ENCODE data around the gene CNPY3.

Gene CNPY3

DNA sequence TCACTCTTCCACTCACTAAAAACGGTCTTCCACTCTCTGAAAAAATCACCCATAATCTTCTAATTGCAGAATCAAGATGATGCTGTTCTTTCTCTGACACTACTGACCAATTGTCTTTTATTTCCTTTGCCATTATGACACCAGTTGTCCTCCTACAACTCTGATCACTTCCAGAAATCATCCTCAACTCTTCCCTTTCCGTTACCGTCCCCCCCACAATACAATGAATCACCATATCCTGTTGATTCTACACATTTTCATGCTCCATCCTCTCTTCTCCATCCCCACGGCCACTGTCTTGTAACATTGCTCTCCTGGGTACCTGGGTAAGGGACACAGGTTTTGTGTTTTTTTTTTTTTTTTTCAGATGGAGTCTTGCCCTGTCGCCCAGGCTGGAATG is 52.6 kb downstream of the CNPY3 start:
- no peak for DNase-seq (ENCODE audit: low read depth)

- DNase-seq (ENCODE audit: low read depth): peak; percentile 95
Measured at GRCh38 chr6:42984001-42984923, 55.0 kb downstream of the CNPY3 start, which contains the start of gene PPP2R5D. PPP2R5D (plus strand) TSS chr6:42984570; CDS start chr6:42984678, 108 bp downstream.

GRCh38 chr6:42984924-42985475 is 55.7 kb downstream of the CNPY3 start:
- DNase-seq (ENCODE audit: low read depth): no peak

- DNase-seq (ENCODE audit: low read depth): no peak
Measured at GRCh38 chr6:42987533-42988451, 58.5 kb downstream of the CNPY3 start.

GRCh38 chr6:42988486-42989020 is 59.3 kb downstream of the CNPY3 start:
- no peak for DNase-seq (ENCODE audit: low read depth)
